Parathyroid adenoma (tissue), 2 donors: ENCODE data around the gene COX19.
"Not testable (repeated sequence)": the region's sequence is repeated elsewhere in the genome, so short reads cannot be mapped to it uniquely, and the experiment has no call there.

Experiments used
- H2AFZ ChIP-seq: fragments of 300-600 bp; sonication (generic); one replicate; pipeline ENCODE4 v1.7.0; 2017; ENCODE audit warnings: antibody characterized with exemption, mild to moderate bottlenecking
- H3K27ac ChIP-seq: fragments of 300-600 bp; sonication (generic); one replicate; pipeline ENCODE4 v1.7.0; 2017
- H3K27me3 ChIP-seq: fragments of 300-600 bp; sonication (generic); one replicate; pipeline ENCODE4 v1.7.0; 2017; ENCODE audit warnings: low read length; ENCODE audit not compliant: control insufficient read depth, insufficient read depth
- H3K36me3 ChIP-seq: fragments of 300-600 bp; sonication (generic); one replicate; pipeline ENCODE4 v1.7.0; 2017; ENCODE audit warnings: low read length; ENCODE audit not compliant: control insufficient read depth, insufficient read depth
- H3K4me1 ChIP-seq: fragments of 300-600 bp; sonication (generic); one replicate; pipeline ENCODE4 v1.7.0; 2017; ENCODE audit warnings: control low read depth
- H3K4me2 ChIP-seq: fragments of 300-600 bp; sonication (generic); one replicate; pipeline ENCODE4 v1.7.0; 2017; ENCODE audit warnings: low read length
- H3K4me3 ChIP-seq: fragments of 300-600 bp; sonication (generic); one replicate; pipeline ENCODE4 v1.7.0; 2017; ENCODE audit warnings: low read depth, low read length
- H3K79me2 ChIP-seq: fragments of 300-600 bp; sonication (generic); one replicate; pipeline ENCODE4 v1.7.0; 2017; ENCODE audit warnings: control low read depth
- H3K9ac ChIP-seq: fragments of 300-600 bp; sonication (generic); one replicate; pipeline ENCODE4 v1.7.0; 2017; ENCODE audit warnings: mild to moderate bottlenecking
- H3K9me3 ChIP-seq: fragments of 300-600 bp; sonication (generic); one replicate; pipeline ENCODE4 v1.7.0; 2017; ENCODE audit warnings: low read length; ENCODE audit not compliant: control insufficient read depth
- TF ChIP-seq, protein P1 (sequence below): fragments of 300-600 bp; sonication (generic); IDR thresholded peaks from one replicate; pipeline ENCODE4 v1.7.0; 2017; ENCODE audit warnings: antibody characterized with exemption, mild to moderate bottlenecking
- donor health status: primary hyperparathyroidism.

The COX19 gene

GRCh38 chr7:926061-927030 is 49.0 kb downstream of the COX19 start:
- no peaks in the 10 kb centered on the region for H3K27me3 ChIP-seq
- H2AFZ ChIP-seq: no peak overlapping the region
- no peaks in the 10 kb centered on the region for H3K4me1 ChIP-seq
- H3K4me3 ChIP-seq: no peak overlapping the region
- peaks cover 2% of the 10 kb centered on the region for H3K79me2 ChIP-seq
- no peaks in the 10 kb centered on the region for H3K36me3 ChIP-seq
- no peak overlapping the region for H3K9ac ChIP-seq
- TF ChIP-seq, protein P1, sequence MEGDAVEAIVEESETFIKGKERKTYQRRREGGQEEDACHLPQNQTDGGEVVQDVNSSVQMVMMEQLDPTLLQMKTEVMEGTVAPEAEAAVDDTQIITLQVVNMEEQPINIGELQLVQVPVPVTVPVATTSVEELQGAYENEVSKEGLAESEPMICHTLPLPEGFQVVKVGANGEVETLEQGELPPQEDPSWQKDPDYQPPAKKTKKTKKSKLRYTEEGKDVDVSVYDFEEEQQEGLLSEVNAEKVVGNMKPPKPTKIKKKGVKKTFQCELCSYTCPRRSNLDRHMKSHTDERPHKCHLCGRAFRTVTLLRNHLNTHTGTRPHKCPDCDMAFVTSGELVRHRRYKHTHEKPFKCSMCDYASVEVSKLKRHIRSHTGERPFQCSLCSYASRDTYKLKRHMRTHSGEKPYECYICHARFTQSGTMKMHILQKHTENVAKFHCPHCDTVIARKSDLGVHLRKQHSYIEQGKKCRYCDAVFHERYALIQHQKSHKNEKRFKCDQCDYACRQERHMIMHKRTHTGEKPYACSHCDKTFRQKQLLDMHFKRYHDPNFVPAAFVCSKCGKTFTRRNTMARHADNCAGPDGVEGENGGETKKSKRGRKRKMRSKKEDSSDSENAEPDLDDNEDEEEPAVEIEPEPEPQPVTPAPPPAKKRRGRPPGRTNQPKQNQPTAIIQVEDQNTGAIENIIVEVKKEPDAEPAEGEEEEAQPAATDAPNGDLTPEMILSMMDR: no peak
- H3K9me3 ChIP-seq: no peaks in the 10 kb centered on the region
- H3K4me2 ChIP-seq: no peak overlapping the region
- no peak overlapping the region for H3K27ac ChIP-seq

DNA sequence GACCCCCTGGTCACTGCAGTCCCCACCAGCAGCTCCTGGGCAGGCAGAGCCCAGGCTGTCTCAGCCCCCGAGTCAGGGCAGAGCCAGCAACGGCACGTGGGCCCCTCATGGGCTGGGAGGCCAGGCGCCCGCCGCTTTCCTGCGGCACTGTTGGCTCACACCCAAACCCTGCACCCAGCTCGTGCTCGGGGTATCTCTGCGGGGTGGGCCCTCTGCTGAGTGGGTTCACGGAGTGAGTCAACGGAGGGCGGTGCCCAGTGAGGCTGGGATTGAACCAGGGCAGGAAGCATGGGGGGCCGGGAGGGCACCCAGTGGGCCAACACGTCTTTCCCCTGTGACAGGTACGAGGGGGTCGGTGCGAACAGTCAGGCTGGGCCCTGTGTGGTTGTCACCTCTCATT is 49.7 kb downstream of the COX19 start:
- H3K9ac ChIP-seq: no peak overlapping the region
- H2AFZ ChIP-seq: no peak overlapping the region
- no peaks in the 10 kb centered on the region for H3K4me1 ChIP-seq
- no peak overlapping the region for H3K4me2 ChIP-seq
- H3K27me3 ChIP-seq: no peaks in the 10 kb centered on the region
- H3K79me2 ChIP-seq: peaks cover 2% of the 10 kb centered on the region
- no peaks in the 10 kb centered on the region for H3K36me3 ChIP-seq
- TF ChIP-seq, protein P1: no peak
- H3K9me3 ChIP-seq: no peaks in the 10 kb centered on the region
- H3K27ac ChIP-seq: no peak overlapping the region
- H3K4me3 ChIP-seq: no peak overlapping the region

DNA sequence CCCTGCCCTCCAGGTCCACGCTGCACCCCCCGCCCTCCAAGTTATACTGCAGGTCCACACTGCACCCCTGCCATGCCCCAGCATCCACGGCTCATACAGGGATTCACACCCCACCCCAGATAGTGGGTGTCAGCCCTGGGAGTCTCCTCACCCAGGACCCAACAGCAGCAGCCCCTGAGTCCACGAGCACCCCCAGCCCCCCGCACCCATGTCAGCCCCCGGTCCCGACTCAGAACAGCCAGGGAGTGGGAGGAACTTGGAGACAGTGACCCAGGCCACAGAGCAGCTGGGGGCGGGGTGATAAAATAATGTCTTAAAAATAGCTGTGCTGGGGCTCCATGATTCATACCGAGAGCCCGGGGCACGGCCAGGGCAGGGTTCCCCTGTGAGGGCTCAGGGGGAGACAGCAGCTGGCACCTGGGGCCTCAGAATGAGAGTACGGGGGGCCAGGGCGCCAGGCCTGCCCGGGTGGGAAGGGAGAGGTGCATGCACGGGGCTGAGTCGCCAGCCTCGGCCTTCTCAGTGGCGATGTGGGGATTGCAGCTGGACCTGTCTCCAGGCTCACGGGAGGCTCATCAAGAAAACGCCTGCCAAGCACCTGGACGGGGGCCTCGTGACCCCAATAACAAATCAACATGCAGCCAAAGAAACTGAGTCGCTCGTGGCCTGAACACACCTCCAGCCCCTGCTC is 50.7 kb downstream of the COX19 start:
- H3K79me2 ChIP-seq: peaks cover 2% of the 10 kb centered on the region
- H2AFZ ChIP-seq: no peak overlapping the region
- H3K4me2 ChIP-seq: no peak overlapping the region
- TF ChIP-seq, protein P1: no peak
- no peaks in the 10 kb centered on the region for H3K36me3 ChIP-seq
- H3K27ac ChIP-seq: no peak overlapping the region
- no peaks in the 10 kb centered on the region for H3K4me1 ChIP-seq
- H3K9ac ChIP-seq: no peak overlapping the region
- no peaks in the 10 kb centered on the region for H3K9me3 ChIP-seq
- no peaks in the 10 kb centered on the region for H3K27me3 ChIP-seq
- no peak overlapping the region for H3K4me3 ChIP-seq

DNA sequence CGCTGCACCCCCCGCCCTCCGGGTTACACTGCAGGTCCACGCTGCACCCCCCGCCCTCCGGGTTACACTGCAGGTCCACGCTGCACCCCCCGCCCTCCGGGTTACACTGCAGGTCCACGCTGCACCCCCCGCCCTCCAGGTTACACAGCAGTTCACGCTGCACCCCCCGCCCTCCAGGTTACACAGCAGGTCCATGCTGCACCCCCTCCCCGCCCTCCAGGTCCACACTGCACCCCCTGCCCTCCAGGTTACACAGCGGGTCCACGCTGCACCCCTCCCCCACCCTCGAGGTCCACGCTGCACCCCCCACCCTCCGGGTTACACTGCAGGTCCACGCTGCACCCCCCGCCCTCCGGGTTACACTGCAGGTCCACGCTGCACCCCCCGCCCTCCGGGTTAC is 51.3 kb downstream of the COX19 start:
- H3K4me2 ChIP-seq, H3K9ac ChIP-seq, H3K4me3 ChIP-seq, H3K79me2 ChIP-seq, H3K27me3 ChIP-seq, H3K4me1 ChIP-seq, H3K27ac ChIP-seq, H3K36me3 ChIP-seq, H2AFZ ChIP-seq, H3K9me3 ChIP-seq: not testable (repeated sequence)
